Stromal cell of bone marrow (primary cell): ENCODE data around the gene PFN3.
A peak's percentile ranks its signal among the peaks of the same experiment; 100 is the strongest.

ENCODE experiments used
- DNase-seq: peaks from one replicate; pipeline ENCODE4 v3.0.0-alpha.2; 2012; ENCODE audit warnings: low read depth

PFN3 gene

GRCh38 chr5:177399997-177400868, at the start of gene PFN3:
TSS of gene PFN3 (minus strand) at chr5:177400661. CDS start at chr5:177400576, 85 bp downstream.
- no peak for DNase-seq

GRCh38 chr5:177449140-177450061, 48.9 kb upstream of the PFN3 start:
- DNase-seq, result no peak

- DNase-seq, result no peak
Measured at GRCh38 chr5:177448244-177448950, 47.9 kb upstream of the PFN3 start.

- DNase-seq, result peak; percentile 57
Measured at GRCh38 chr5:177447611-177448243, 47.3 kb upstream of the PFN3 start.

GRCh38 chr5:177447066-177447610, 46.7 kb upstream of the PFN3 start:
- DNase-seq, result no peak

GRCh38 chr5:177446200-177447065, 46.0 kb upstream of the PFN3 start, which contains the start of gene PRR7:
TSS of gene PRR7 (plus strand) at chr5:177446814. CDS start at chr5:177455068, 8,254 bp downstream.
- peak; percentile 44 for DNase-seq

- no peak for DNase-seq
Measured at GRCh38 chr5:177445917-177446199, 45.4 kb upstream of the PFN3 start.

- DNase-seq, result no peak
Measured at GRCh38 chr5:177445052-177445916, 44.8 kb upstream of the PFN3 start.

- no peak for DNase-seq
Measured at GRCh38 chr5:177444106-177445051, 43.9 kb upstream of the PFN3 start.

GRCh38 chr5:177443144-177443983, 42.9 kb upstream of the PFN3 start:
- no peak for DNase-seq

GRCh38 chr5:177442066-177442826, 41.8 kb upstream of the PFN3 start:
- DNase-seq, result no peak

GRCh38 chr5:177440990-177441780, 40.7 kb upstream of the PFN3 start:
- no peak for DNase-seq

GRCh38 chr5:177440211-177440989, 39.9 kb upstream of the PFN3 start:
- no peak for DNase-seq

- DNase-seq, result no peak
Measured at GRCh38 chr5:177439518-177440053, 39.1 kb upstream of the PFN3 start.

GRCh38 chr5:177438468-177438867, 38.0 kb upstream of the PFN3 start:
- no peak for DNase-seq
